Erythroblast (primary cell): Measurements from ENCODE around the gene KIAA1614.

Source experiments
- GATA1 ChIP-seq: IDR thresholded peaks from 2 replicates; pipeline ENCODE4 v1.6.1; 2011; ENCODE audit warnings: low read depth, mild to moderate bottlenecking, control low read depth, low read length, moderate library complexity
- POLR2A ChIP-seq: IDR thresholded peaks from 2 replicates; pipeline ENCODE4 v1.6.1; 2011; ENCODE audit warnings: mild to moderate bottlenecking, low read length

DNA sequence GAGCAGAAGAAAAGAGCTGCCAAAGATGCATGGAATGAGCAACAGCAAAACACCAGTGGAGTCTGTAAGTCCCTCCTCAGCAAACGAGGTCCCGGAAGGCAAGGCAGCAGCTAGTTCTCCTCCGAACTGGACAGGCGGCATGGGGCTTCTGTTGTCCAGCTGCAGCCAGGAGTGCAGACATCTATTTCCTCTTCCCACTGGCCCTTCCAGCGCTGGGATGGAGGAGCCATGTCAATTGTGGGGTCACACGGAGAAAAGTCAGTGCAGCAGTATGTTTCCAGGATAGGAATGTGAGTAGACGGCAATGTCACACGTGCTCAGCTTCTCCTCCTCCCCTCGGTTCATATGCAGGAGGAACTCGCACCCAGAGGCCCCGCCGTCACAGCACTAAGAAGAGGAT lies 63.5 kb downstream of the KIAA1614 start:
- no peak for TF ChIP-seq POLR2A
- no peak for TF ChIP-seq GATA1
